ENCODE data around the gene UNC13B. TPM values are rescaled to one million over a fixed set of nuclear protein-coding genes. Genes with fewer than 3 reads are reported as not detected.

The UNC13B gene
- total RNA-seq, 1 donor from 2014 or later, result 16.8 TPM

GRCh38 chr9:35306283-35306682 is 144.5 kb downstream of the UNC13B start:
- no peaks in the 10 kb centered on the region for H3K27me3 ChIP-seq (ENCODE audit: control insufficient read depth, insufficient read depth, low read length)
- no peaks in the 10 kb centered on the region for H3K36me3 ChIP-seq (ENCODE audit: control insufficient read depth, insufficient read depth, low read length)
- FAIRE-seq (peak; percentile 32), DNase-seq (ENCODE audit: low read depth) (no peak)
- H3K4me3 ChIP-seq (ENCODE audit: low read depth, low read length), result no peak overlapping the region
- TF ChIP-seq, protein P1, sequence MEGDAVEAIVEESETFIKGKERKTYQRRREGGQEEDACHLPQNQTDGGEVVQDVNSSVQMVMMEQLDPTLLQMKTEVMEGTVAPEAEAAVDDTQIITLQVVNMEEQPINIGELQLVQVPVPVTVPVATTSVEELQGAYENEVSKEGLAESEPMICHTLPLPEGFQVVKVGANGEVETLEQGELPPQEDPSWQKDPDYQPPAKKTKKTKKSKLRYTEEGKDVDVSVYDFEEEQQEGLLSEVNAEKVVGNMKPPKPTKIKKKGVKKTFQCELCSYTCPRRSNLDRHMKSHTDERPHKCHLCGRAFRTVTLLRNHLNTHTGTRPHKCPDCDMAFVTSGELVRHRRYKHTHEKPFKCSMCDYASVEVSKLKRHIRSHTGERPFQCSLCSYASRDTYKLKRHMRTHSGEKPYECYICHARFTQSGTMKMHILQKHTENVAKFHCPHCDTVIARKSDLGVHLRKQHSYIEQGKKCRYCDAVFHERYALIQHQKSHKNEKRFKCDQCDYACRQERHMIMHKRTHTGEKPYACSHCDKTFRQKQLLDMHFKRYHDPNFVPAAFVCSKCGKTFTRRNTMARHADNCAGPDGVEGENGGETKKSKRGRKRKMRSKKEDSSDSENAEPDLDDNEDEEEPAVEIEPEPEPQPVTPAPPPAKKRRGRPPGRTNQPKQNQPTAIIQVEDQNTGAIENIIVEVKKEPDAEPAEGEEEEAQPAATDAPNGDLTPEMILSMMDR (IDR thresholded peaks at IDR 0.05; ENCODE audit: insufficient read depth, low read length, severe bottlenecking), result no peak

- no peak for DNase-seq (ENCODE audit: low read depth)
- H3K4me3 ChIP-seq (ENCODE audit: low read depth, low read length), result no peak overlapping the region
- no peaks in the 10 kb centered on the region for H3K27me3 ChIP-seq (ENCODE audit: control insufficient read depth, insufficient read depth, low read length)
- TF ChIP-seq, protein P1 (IDR thresholded peaks at IDR 0.05; ENCODE audit: insufficient read depth, low read length, severe bottlenecking), result no peak
- H3K36me3 ChIP-seq (ENCODE audit: control insufficient read depth, insufficient read depth, low read length), result no peaks in the 10 kb centered on the region
- no peak for FAIRE-seq
These were observed 146.5 kb downstream of the UNC13B start for GRCh38 chr9:35308316-35308715.

DNA sequence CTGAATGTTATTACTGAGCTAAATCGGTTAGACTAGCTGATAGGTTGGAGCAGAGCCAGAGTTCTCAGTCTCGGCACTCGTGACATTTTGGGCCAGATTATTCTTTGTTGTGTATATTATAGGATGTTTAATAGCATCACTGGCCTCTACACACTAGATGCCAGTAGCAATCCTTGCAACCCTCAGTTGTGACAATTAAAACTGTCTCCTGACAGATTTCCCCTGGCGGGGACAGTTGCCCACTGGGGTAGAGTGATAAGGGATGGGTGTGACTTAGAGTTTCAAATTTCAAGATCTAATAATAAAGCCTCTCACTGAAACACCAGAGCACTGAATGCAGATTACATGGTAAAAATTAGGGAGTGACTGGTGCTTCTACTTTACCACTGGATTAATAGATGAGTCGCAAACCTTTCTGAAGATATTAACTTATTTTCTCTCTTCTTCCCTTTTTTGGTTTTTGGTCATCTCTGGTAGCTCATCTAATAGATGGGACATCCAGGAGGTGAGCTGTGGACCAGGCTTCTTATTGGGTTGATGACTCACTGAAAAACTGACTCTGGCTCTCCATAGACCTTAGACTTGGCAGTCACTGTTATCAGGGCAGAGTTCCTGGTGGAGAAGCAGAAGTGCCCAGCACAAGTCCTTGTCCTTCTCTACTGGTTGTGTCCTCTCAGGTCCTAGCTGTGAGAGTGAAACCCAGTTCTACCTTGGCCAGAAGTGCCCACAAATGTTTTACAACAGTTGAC is 150.3 kb downstream of the UNC13B start:
- FAIRE-seq, result no peak
- Histone ChIP-seq H3K27me3 (ENCODE audit: control insufficient read depth, insufficient read depth, low read length) (no peaks in the 10 kb centered on the region), H3K4me3 (ENCODE audit: low read depth, low read length) (no peak overlapping the region), H3K36me3 (ENCODE audit: control insufficient read depth, insufficient read depth, low read length) (no peaks in the 10 kb centered on the region)
- no peak for DNase-seq (ENCODE audit: low read depth)
- TF ChIP-seq, protein P1 (IDR thresholded peaks at IDR 0.05; ENCODE audit: insufficient read depth, low read length, severe bottlenecking), result no peak

- no peak for FAIRE-seq
These were observed 151.7 kb downstream of the UNC13B start for GRCh38 chr9:35313460-35313859.

GRCh38 chr9:35313916-35314315 is 152.1 kb downstream of the UNC13B start:
- no peaks in the 10 kb centered on the region for H3K27me3 ChIP-seq (ENCODE audit: control insufficient read depth, insufficient read depth, low read length)
- no peaks in the 10 kb centered on the region for H3K36me3 ChIP-seq (ENCODE audit: control insufficient read depth, insufficient read depth, low read length)
- DNase-seq (ENCODE audit: low read depth) (peak; percentile 29), FAIRE-seq (no peak)
- no peak overlapping the region for H3K4me3 ChIP-seq (ENCODE audit: low read depth, low read length)
- TF ChIP-seq, protein P1 (IDR thresholded peaks at IDR 0.05; ENCODE audit: insufficient read depth, low read length, severe bottlenecking), result no peak

More at GRCh38 chr9:35313460-35313859, 151.7 kb downstream of the UNC13B start:
- Histone ChIP-seq H3K36me3 (ENCODE audit: control insufficient read depth, insufficient read depth, low read length) (no peaks in the 10 kb centered on the region), H3K27me3 (ENCODE audit: control insufficient read depth, insufficient read depth, low read length) (no peaks in the 10 kb centered on the region), H3K4me3 (ENCODE audit: low read depth, low read length) (no peak overlapping the region)
- TF ChIP-seq, protein P1 (IDR thresholded peaks at IDR 0.05; ENCODE audit: insufficient read depth, low read length, severe bottlenecking), result no peak
- DNase-seq (ENCODE audit: low read depth), result no peak

DNA sequence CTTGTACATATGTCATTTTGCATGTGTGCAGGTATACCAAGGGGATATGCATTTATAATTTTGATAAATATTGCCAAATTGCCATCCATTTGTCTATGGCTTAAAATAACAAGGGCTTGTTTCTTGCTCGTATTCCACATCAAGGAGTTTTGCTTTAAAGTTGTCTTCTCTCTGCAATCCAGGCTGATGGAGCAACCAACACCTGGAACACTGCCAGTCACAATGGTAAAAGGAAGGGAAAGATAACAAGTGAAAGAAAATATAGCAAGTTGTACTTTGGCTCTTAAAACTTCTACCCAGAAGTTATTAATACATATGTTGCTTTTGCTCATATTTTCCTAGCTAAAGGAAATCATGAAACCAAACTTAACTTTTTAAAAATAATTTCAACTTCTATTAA is 156.9 kb downstream of the UNC13B start:
- Histone ChIP-seq H3K27me3 (ENCODE audit: control insufficient read depth, insufficient read depth, low read length) (no peaks in the 10 kb centered on the region), H3K36me3 (ENCODE audit: control insufficient read depth, insufficient read depth, low read length) (no peaks in the 10 kb centered on the region), H3K4me3 (ENCODE audit: low read depth, low read length) (no peak overlapping the region)
- DNase-seq (ENCODE audit: low read depth), result no peak
- FAIRE-seq, result no peak
- TF ChIP-seq, protein P1 (IDR thresholded peaks at IDR 0.05; ENCODE audit: insufficient read depth, low read length, severe bottlenecking), result no peak

All from bronchial epithelial cell (primary cell).